Testis (tissue), 3 donors: ENCODE measurements around the gene TCHP. TPM values are rescaled to one million over a fixed set of nuclear protein-coding genes. Genes with fewer than 3 reads are reported as not detected.
"Not testable (repeated sequence)": the region's sequence is repeated elsewhere in the genome, so short reads cannot be mapped to it uniquely, and the experiment has no call there.

Experiments used
- DNase-seq: peaks from one replicate; pipeline ENCODE4 v3.0.0-alpha.2; 2019
- H3K27ac ChIP-seq, 2 donors: fragments of 200-600 bp; sonication (generic); one replicate each; pipeline ENCODE4 v1.5.1; 2019
- H3K27me3 ChIP-seq: fragments of 200-600 bp; sonication (generic); one replicate; pipeline ENCODE4 v1.5.1; 2019
- H3K36me3 ChIP-seq: fragments of 200-600 bp; sonication (generic); one replicate; pipeline ENCODE4 v1.5.1; 2017; ENCODE audit warnings: low read depth; ENCODE audit errors: missing control alignments
- H3K4me1 ChIP-seq: fragments of 200-600 bp; sonication (generic); one replicate; pipeline ENCODE4 v1.5.1; 2019
- H3K4me3 ChIP-seq, 2 donors: fragments of 200-600 bp; sonication (generic); one replicate each; pipeline ENCODE4 v1.5.1; 2017 to 2019
- H3K9me3 ChIP-seq: fragments of 200-600 bp; sonication (generic); one replicate; pipeline ENCODE4 v1.5.1; 2017
- POLR2A ChIP-seq: fragments of 450-650 bp; IDR thresholded peaks from one replicate; pipeline ENCODE4 v1.6.1; 2017; ENCODE audit warnings: antibody characterized with exemption, mild to moderate bottlenecking, moderate library complexity
- WGBS, 2 donors: methylation state at CpG; one replicate each; pipeline ENCODE4 v1.1.5; 2018; 5-methylcytosine and 5-hydroxymethylcytosine counted together
- intact Hi-C: fragments of 100-400 bp; cut with DNase I; formaldehyde crosslinking; loops from one replicate; pipeline ENCODE4 v1.15.1; 2023; ENCODE audit warnings: low total_unique reads
- polyA plus RNA-seq: library from polyadenylated mRNA; stranded (reverse); fragments of 350-450 nt; fragmentation: Illumina TruSeq; extraction: RNeasy Lipid Tissue Mini Kit (QIAGEN cat#74804); gene quantifications from one replicate; pipeline ENCODE4 v1.2.3, GENCODE V29; 2014; ENCODE audit warnings: low read depth, low replicate concordance; ENCODE audit not compliant: insufficient read depth
- total RNA-seq, 2 donors: library from RNA; depleted of rRNA; stranded (reverse); fragments of >200 nt; gene quantifications; one replicate each; pipeline ENCODE4 v1.2.3, GENCODE V29; 2016
- TF ChIP-seq, protein P1 (sequence below), 3 experiments: fragments of 450-650 bp in 2 of 3; fragments of 200-600 bp in 1 of 3; sonication (generic) in 1 of 3; IDR thresholded peaks; one replicate each; pipeline ENCODE4 v1.5.1; 2016 to 2019; ENCODE audit warnings: antibody characterized with exemption in 3 of 3, mild to moderate bottlenecking in 2 of 3, moderate library complexity in 1 of 3

Gene TCHP
- total and polyA plus RNA-seq, 3 donors from 2014 or later, result 23.2 to 59.4 (median 38.0) TPM

DNA sequence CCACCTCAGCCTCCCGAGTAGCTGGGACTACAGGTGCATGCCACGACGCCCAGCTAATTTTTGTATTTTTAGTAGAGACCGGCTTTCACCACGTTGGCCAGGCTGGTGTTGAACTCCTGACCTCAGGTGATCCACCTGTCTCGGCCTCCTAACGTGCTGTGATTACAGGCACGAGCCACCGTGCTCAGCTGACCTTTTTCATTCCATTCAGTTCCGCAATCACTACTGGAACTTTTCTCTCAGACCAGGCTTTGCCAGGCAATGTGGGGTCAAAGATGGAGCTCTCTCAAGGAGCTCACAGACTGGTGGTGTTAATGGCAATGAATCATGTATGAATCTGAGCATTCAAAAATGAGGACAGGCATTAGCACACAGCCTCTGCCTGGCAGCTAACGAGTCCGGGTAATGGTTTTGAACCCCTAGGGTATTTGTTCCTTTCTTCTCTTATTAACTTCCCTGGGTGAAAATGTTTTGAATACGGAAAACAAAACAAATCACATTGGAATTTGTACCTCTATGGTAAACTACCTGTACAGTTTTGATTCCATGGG lies 9.4 kb upstream of the TCHP start:
- Histone ChIP-seq H3K27me3 (no peaks in the 10 kb centered on the region), H3K4me3 (no peak overlapping the region), H3K27ac (no peak overlapping the region), H3K4me1 (no peaks in the 10 kb centered on the region), H3K36me3 (no peaks in the 10 kb centered on the region), H3K9me3 (no peaks in the 10 kb centered on the region)
- DNase-seq, result no peak
- no peak for TF ChIP-seq POLR2A
- TF ChIP-seq, protein P1, sequence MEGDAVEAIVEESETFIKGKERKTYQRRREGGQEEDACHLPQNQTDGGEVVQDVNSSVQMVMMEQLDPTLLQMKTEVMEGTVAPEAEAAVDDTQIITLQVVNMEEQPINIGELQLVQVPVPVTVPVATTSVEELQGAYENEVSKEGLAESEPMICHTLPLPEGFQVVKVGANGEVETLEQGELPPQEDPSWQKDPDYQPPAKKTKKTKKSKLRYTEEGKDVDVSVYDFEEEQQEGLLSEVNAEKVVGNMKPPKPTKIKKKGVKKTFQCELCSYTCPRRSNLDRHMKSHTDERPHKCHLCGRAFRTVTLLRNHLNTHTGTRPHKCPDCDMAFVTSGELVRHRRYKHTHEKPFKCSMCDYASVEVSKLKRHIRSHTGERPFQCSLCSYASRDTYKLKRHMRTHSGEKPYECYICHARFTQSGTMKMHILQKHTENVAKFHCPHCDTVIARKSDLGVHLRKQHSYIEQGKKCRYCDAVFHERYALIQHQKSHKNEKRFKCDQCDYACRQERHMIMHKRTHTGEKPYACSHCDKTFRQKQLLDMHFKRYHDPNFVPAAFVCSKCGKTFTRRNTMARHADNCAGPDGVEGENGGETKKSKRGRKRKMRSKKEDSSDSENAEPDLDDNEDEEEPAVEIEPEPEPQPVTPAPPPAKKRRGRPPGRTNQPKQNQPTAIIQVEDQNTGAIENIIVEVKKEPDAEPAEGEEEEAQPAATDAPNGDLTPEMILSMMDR (IDR thresholded peaks at IDR 0.05), result no peak
- intact Hi-C loops, result no loop called here
- WGBS, 2 donors, result 77 to 80% methylated on average over 13 of the region's 13 CpGs

DNA sequence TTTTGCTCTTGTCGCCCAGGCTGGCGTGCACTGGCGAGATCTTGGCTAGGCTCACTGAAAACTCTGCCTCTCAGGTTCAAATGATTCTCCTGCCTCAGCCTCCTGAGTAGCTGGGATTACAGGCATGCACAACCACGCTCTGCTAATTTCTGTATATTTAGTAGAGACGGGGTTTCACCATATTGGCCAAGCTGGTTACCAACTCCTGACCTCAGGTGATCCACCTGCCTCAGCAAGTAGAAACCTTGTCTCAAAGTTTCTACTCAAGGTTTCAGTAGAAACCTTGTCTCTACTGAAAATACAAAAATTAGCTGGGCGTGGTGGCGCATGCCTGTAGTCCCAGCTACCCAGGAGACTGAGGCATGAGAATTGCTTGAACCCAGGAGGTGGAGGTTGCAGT lies 8.3 kb upstream of the TCHP start:
- intact Hi-C loops, H3K27me3 ChIP-seq, DNase-seq, H3K4me1 ChIP-seq, H3K36me3 ChIP-seq, H3K27ac ChIP-seq, H3K4me3 ChIP-seq, H3K9me3 ChIP-seq: not testable (repeated sequence)
- WGBS, 2 donors, result 85 to 88% methylated on average over 7 of the region's 7 CpGs

DNA sequence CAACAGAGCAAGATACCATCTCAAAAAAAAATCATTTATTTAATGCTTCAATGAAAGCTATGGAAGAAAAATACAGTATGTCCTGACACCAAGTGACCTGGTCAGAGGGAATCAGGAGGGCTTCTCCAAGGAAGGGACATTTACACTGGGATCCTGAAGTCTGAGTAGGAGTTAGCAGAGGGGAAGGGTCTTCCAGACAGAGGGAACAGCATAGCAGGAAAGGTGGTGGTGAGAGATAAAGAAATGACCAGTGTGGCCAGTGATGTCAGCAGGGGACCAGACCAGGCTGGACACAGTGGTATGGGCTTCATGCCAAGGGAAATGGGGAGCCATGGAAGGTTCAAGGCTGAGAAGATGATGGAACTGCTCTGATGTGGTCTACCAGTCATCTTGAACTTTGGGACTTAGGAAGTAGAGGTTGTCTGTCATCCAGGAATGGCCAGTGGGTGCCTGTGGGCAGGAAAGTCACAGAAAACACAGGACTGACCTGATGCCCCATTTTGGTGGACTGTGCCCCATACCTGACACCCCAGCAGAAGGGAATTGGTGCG lies 7.8 kb upstream of the TCHP start:
- no peak for TF ChIP-seq POLR2A
- 100% methylated on average over 1 of the region's 1 CpG; no CpG with 5 or more reads in 1 of the 2 donors for WGBS, 2 donors

DNA sequence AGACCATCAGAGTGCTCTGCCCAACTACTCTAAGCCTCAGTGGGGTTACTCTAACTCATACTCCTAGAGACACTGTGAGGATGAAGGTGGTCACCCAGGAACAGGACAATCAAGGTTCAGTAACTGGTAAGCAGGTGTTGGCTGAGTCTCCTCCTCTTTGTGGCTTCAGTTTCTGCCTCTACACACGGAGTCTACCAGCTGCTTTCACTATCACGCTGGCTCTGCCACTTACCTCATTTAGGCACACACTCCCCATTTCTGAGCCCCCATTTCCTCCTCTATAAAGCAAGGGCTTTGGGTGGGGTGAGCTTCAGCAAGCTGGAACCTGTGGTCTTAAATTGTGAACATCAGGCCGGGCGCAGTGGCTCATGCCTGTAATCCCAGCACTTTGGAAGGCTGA lies 7.3 kb upstream of the TCHP start:
- Histone ChIP-seq H3K27ac (no peak overlapping the region), H3K27me3 (no peaks in the 10 kb centered on the region), H3K4me1 (no peaks in the 10 kb centered on the region), H3K4me3 (no peak overlapping the region), H3K9me3 (no peaks in the 10 kb centered on the region), H3K36me3 (no peaks in the 10 kb centered on the region)
- TF ChIP-seq, protein P1 (IDR thresholded peaks at IDR 0.05), result no peak
- no peak for TF ChIP-seq POLR2A
- intact Hi-C loops, result no loop called here
- 82 to 88% methylated on average over 4 of the region's 4 CpGs for WGBS, 2 donors
- DNase-seq, result no peak

More for the DNA sequence above, 7.8 kb upstream of the TCHP start:
- H3K36me3 ChIP-seq, result no peaks in the 10 kb centered on the region
- no peak overlapping the region for H3K4me3 ChIP-seq
- no peak overlapping the region for H3K27ac ChIP-seq
- intact Hi-C loops, result no loop called here
- no peaks in the 10 kb centered on the region for H3K4me1 ChIP-seq
- H3K9me3 ChIP-seq, result no peaks in the 10 kb centered on the region
- DNase-seq, result no peak
- H3K27me3 ChIP-seq, result no peaks in the 10 kb centered on the region

DNA sequence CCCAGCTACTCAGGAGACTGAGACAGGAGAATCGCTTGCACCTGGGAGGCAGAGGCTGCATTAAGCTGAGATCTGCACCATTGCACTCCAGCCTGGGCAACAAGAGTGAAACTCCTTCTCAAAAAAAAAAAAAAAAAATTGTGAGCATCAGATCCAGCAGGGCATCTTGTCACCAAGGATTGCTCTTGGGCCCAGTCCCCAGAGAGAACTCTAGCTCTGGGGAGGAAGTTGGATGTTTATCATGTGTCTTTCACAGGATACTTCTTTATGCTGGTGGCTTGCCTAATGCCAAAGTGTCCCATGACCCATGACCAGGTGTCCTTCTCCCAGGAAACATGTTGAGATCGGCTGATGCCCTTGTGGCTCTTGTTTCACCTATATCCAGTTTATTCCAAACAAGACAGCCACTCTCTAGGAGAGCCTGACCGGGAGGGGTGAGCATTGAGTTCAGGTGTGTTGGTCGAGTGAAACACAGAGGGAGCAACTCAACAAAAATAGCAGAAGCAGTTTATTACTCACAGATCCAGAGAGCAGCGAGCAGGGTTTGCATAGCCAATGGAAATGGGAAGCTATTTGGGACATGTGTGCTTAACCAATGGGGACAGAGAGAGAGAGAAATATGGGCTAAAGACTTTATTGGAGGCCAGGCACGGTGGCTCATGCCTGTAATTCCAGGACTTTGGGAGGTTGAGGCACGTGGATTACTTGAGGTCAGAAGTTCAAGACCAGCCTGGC lies 6.6 kb upstream of the TCHP start:
- H3K4me3 ChIP-seq, result no peak overlapping the region
- DNase-seq, result no peak
- H3K27me3 ChIP-seq, result no peaks in the 10 kb centered on the region
- no peak overlapping the region for H3K27ac ChIP-seq
- no peaks in the 10 kb centered on the region for H3K4me1 ChIP-seq
- WGBS, 2 donors, result 83 to 85% methylated on average over 7 of the region's 7 CpGs
- no peaks in the 10 kb centered on the region for H3K36me3 ChIP-seq
- H3K9me3 ChIP-seq, result no peaks in the 10 kb centered on the region
- TF ChIP-seq, protein P1 (IDR thresholded peaks at IDR 0.05), result no peak
- no peak for TF ChIP-seq POLR2A
- intact Hi-C loops, result no loop called here
